SK-N-SH treated with all-trans-retinoic acid at 6 μM for 48 hours (cell line): ENCODE measurements around the gene MTERF2.
"Not testable (repeated sequence)": the region's sequence is repeated elsewhere in the genome, so short reads cannot be mapped to it uniquely, and the experiment has no call there.

Experiments
- CREB5 ChIP-seq: fragments of 250-450 bp; sonication (Bioruptor Pico); IDR thresholded peaks from 2 replicates; pipeline ENCODE4 v1.5.1; 2020; ENCODE audit warnings: low read depth, mild to moderate bottlenecking, moderate library complexity
- RARB ChIP-seq: fragments of 250-450 bp; sonication (Bioruptor Pico); IDR thresholded peaks from 2 replicates; pipeline ENCODE4 v1.8.0; 2021; ENCODE audit warnings: mild to moderate bottlenecking, moderate library complexity
- TCF4 ChIP-seq: fragments of 250-450 bp; sonication (Bioruptor Pico); IDR thresholded peaks from 2 replicates; pipeline ENCODE4 v1.8.0; 2021; ENCODE audit warnings: mild to moderate bottlenecking, moderate library complexity, borderline replicate concordance
- TOX ChIP-seq: fragments of 250-450 bp; sonication (Bioruptor Pico); IDR thresholded peaks from 2 replicates; pipeline ENCODE4 v1.8.0; 2021; ENCODE audit warnings: mild to moderate bottlenecking, moderate library complexity, borderline replicate concordance
- ZFP3 ChIP-seq: fragments of 250-450 bp; sonication (Bioruptor Pico); IDR thresholded peaks from 2 replicates; pipeline ENCODE4 v1.5.0; 2020; ENCODE audit warnings: mild to moderate bottlenecking, moderate library complexity
- TF ChIP-seq, protein P1 (sequence below): fragments of 250-450 bp; sonication (Bioruptor Pico); IDR thresholded peaks from 2 replicates; pipeline ENCODE4 v1.8.0; 2020; ENCODE audit warnings: mild to moderate bottlenecking, moderate library complexity, borderline replicate concordance

DNA sequence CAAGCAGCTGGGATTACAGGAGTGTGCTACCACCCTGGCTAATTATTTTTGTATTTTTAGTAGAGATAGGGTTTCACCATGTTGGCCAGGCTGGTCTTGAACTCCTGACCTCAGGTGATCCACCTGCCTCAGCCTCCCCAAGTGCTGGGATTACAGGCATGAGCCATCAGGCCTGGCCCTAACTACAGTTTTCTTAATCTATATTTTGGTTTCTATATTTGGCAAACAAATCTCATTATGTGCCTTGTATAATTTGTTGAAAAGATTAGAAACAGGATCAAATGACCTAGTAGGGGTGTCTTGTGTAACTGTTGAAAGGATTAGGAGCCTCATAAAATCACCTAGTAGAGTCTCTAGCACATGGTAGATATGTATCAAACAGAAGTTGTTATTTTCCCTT is 39.4 kb upstream of the MTERF2 start:
- TF ChIP-seq ZFP3; TOX (CRISPR knock-in tag); CREB5 (CRISPR knock-in tag); RARB (CRISPR knock-in tag); TCF4 (CRISPR knock-in tag): not testable (repeated sequence)
- TF ChIP-seq, protein P1, sequence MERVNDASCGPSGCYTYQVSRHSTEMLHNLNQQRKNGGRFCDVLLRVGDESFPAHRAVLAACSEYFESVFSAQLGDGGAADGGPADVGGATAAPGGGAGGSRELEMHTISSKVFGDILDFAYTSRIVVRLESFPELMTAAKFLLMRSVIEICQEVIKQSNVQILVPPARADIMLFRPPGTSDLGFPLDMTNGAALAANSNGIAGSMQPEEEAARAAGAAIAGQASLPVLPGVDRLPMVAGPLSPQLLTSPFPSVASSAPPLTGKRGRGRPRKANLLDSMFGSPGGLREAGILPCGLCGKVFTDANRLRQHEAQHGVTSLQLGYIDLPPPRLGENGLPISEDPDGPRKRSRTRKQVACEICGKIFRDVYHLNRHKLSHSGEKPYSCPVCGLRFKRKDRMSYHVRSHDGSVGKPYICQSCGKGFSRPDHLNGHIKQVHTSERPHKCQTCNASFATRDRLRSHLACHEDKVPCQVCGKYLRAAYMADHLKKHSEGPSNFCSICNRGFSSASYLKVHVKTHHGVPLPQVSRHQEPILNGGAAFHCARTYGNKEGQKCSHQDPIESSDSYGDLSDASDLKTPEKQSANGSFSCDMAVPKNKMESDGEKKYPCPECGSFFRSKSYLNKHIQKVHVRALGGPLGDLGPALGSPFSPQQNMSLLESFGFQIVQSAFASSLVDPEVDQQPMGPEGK (CRISPR knock-in tag), result not testable (repeated sequence)
